HFF-Myc (cell line): ENCODE data around the gene HPX.

Experiments used
- DNase-seq: peaks from one replicate; pipeline ENCODE4 v3.0.0-alpha.2; 2011; ENCODE audit warnings: low read depth; ENCODE audit errors: extremely low read depth
- H3K4me3 ChIP-seq: replicated peaks from 2 replicates; pipeline ENCODE4 v1.5.1; 2011; ENCODE audit warnings: low read depth, mild to moderate bottlenecking, control low read depth, low read length
- CTCF ChIP-seq: IDR thresholded peaks from 2 replicates; pipeline ENCODE4 v1.5.1; 2012; ENCODE audit warnings: mild to moderate bottlenecking, low read depth, low read length, control low read depth; ENCODE audit errors: missing control alignments

Gene HPX

GRCh38 chr11:6413791-6414201 is 27.0 kb downstream of the HPX start:
- no peak overlapping the region for H3K4me3 ChIP-seq
- no peak for TF ChIP-seq CTCF
- DNase-seq: no peak

- no peak for TF ChIP-seq CTCF
- no peak for DNase-seq
- H3K4me3 ChIP-seq: no peak overlapping the region
These were observed 29.2 kb downstream of the HPX start for GRCh38 chr11:6411594-6412031.

- no peak for TF ChIP-seq CTCF
- DNase-seq: no peak
- no peak overlapping the region for H3K4me3 ChIP-seq
These were observed 29.9 kb downstream of the HPX start for GRCh38 chr11:6410695-6411430.

- no peak for TF ChIP-seq CTCF
- H3K4me3 ChIP-seq: no peak overlapping the region
- DNase-seq: no peak
These were observed 34.4 kb downstream of the HPX start for GRCh38 chr11:6406370-6406769.

GRCh38 chr11:6405846-6406245 is 34.9 kb downstream of the HPX start:
- H3K4me3 ChIP-seq: no peak overlapping the region
- no peak for TF ChIP-seq CTCF
- no peak for DNase-seq

- no peak for DNase-seq
- TF ChIP-seq CTCF: no peak
- H3K4me3 ChIP-seq: no peak overlapping the region
These were observed 35.6 kb downstream of the HPX start for GRCh38 chr11:6405052-6405667.
